ENCODE data around the gene CAPRIN1. TPM values are rescaled to one million over a fixed set of nuclear protein-coding genes. Genes with fewer than 3 reads are reported as not detected.

CAPRIN1 gene
- total and polyA plus RNA-seq, 10 of the 15 experiments (the other 5 are each of a cell fraction or from before 2014, with no cell fraction given) = 50.4 to 228 (median 191) TPM

DNA sequence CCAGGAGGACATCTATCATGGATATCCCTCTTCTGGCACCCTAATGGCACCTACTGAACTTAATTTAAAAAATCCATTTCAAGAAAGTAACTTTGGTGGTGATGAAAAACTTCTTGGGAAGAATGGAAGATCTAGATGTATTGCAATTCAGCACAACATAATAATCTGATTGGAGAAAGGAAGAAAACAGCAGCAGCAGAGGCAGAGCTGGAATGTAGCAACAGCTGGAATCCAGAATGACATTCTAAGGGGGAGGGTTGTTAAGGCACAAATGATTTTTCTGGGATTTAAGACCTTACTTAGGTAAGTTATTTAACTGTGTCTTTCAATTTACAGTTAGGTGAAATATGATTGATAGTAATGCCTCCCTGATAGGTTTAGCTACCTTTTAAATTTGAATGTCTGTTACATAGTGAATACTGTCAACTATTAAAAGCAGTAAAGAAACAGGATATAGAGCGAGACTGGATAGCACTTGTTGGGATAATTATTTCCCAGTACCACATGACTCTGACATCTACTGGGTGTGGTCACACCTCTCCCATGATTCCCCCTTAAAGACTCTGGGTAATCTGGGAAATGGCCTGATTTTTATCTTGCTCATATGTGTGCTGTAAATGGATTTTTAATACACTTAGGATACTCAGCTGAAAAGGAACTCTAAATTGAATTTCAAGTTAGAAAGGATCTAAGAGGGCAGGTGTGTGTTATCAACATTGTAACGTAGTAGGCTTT lies 11.7 kb downstream of the CAPRIN1 start (continued):
- TF ChIP-seq USF1 (IDR thresholded peaks at IDR 0.05; ENCODE audit: borderline replicate concordance, extremely low read length, insufficient read depth, low read depth, low read length) = no peak

DNA sequence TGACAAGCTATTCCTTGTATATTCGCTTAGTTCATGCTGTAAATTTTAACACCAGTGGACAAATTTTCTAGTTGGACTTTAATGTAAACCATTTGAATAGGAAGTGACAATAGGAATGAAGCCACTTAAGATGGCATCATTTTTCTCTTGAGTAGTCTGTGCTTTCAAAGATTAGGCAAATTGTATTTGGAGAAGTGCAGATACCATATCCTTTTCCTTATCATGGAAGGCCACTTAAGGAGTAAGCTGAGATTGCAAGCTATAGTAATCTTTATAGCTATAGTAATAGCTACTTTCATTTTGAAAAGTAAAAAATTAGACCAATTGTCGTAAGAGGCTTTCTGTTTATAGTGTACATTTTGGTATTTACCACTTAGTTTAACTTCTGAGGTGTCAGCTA lies 12.8 kb downstream of the CAPRIN1 start:
- Histone ChIP-seq H3K27me3 (replicated peaks in 1 of 2; ENCODE audit: control insufficient read depth in 2 of 2, insufficient read depth in 2 of 2, low read length in 1 of 2) (no peaks in the 10 kb centered on the region), H3K9ac (ENCODE audit: control insufficient read depth, insufficient read depth, low read length) (no peak overlapping the region), H3K4me2 (ENCODE audit: control insufficient read depth, insufficient read depth) (no peak overlapping the region), H3K36me3 (ENCODE audit: control insufficient read depth in 2 of 2, insufficient read depth in 2 of 2, low read length in 1 of 2) (peaks cover 3 to 20% of the 10 kb centered on the region in 2 experiments), H2AFZ (ENCODE audit: control insufficient read depth, low read depth, low read length) (no peak overlapping the region), H3K27ac (ENCODE audit: control insufficient read depth, insufficient read depth) (no peak overlapping the region), H3K4me1 (ENCODE audit: control insufficient read depth, insufficient read depth, low read length) (peaks cover 31% of the 10 kb centered on the region), H3K9me3 (replicated peaks; ENCODE audit: control insufficient read depth, insufficient read depth, low read length) (no peaks in the 10 kb centered on the region), H3K79me2 (ENCODE audit: control insufficient read depth, insufficient read depth, low read length) (peaks cover 94% of the 10 kb centered on the region), H3K4me3 (no peak overlapping the region), H4K20me1 (ENCODE audit: control insufficient read depth, insufficient read depth) (no peaks in the 10 kb centered on the region)
- ChIA-PET POLR2A (interaction anchor here (0.6 to 1.4 kb wide), 2 partner anchors 12 to 67 kb away, joined by 4 to 6 read pairs; no protein-coding TSS in a partner anchor), CTCF (interaction anchor here (1.2 kb wide), 1 partner anchor 76 kb away, joined by 3 read pairs; no protein-coding TSS in a partner anchor), RAD21 (ENCODE audit: unreplicated experiment) (interaction anchor here (0.7 to 1.0 kb wide), 2 partner anchors 21 to 73 kb away, joined by 3 to 4 read pairs; no protein-coding TSS in a partner anchor), SMC1A (ENCODE audit: uncharacterized antibody, unreplicated experiment) (interaction anchor here (1.1 to 3.2 kb wide), 8 partner anchors 10 to 254 kb away, joined by 3 to 18 read pairs (median 4); partner anchors contain the start of gene CAPRIN1)
- intact Hi-C loops (cut with micrococcal nuclease; ENCODE audit: unreplicated experiment) (no loop called here), in situ Hi-C loops (cut with MboI) (no loop called here)
- WGBS (ENCODE audit: insufficient coverage, insufficient replicate concordance, low lambda C conversion rate, missing lambda C conversion rate) = 100% methylated on average over 2 of the region's 2 CpGs
- ATAC-seq = no peak
- BruUV-seq (replicated peaks) = no TSS peak
- TF ChIP-seq CREB1 (IDR thresholded peaks at IDR 0.05; ENCODE audit: low read depth) (no peak), RBBP5 (conservative IDR thresholded peaks at IDR 0.05) (no peak), PRDM15 (CRISPR knock-in tag; IDR thresholded peaks at IDR 0.05) (no peak), RAD51 (IDR thresholded peaks at IDR 0.05) (no peak)
- no peak for DNase-seq (ENCODE audit: low read depth, low spot score)
- no peak for FAIRE-seq

Measured in GM12878 (cell line).